ENCODE data around the gene MAP3K20. TPM values are rescaled to one million over a fixed set of nuclear protein-coding genes. Genes with fewer than 3 reads are reported as not detected.
A peak's percentile ranks its signal among the peaks of the same experiment; 100 is the strongest.

Gene MAP3K20
- polyA plus RNA-seq, 1 of the 3 experiments (the other 2 are of a cell fraction), result 8.5 TPM

DNA sequence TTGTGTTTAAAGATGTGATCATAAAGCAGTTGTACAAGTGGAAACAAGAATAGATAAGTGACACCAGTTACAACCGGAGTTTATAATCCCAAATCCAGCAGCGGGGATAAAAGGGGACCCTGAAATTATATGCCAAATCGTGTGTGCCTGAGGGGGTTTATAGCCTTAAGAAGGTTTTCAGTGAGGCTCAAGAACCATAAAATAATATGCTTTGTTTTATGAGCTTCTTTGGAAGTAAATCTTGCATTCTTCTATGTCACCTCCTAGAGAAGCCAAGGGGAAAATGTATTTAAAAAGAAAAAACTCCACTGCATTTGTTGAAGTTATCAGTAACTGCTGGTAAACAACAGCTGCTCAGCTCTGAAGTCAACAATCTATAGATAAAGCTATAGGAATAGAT is 25.8 kb upstream of the MAP3K20 start:
- H3K27me3 ChIP-seq (ENCODE audit: insufficient read depth), result no peaks in the 10 kb centered on the region
- H3K79me2 ChIP-seq (ENCODE audit: insufficient read depth), result no peaks in the 10 kb centered on the region
- H3F3A ChIP-seq (replicated peaks; ENCODE audit: insufficient read depth), result peaks cover 22% of the 10 kb centered on the region
- peak overlapping the region; percentile 55 to 86; a peak in 3 of 4 replicates for H3K27ac ChIP-seq (ENCODE audit: low read depth in 2 of 2, low read length in 1 of 2)
- H3K9ac ChIP-seq, result peak overlapping the region; percentile 8; the same call in 1 of the 2 replicates
- TF ChIP-seq EZH2phosphoT487 (IDR thresholded peaks at IDR 0.05; ENCODE audit: borderline replicate concordance, low read depth) (no peak), ELF1 (IDR thresholded peaks at IDR 0.05) (no peak), POLR2AphosphoS5 (IDR thresholded peaks at IDR 0.05; ENCODE audit: low read depth, low read length) (no peak), TEAD4 (IDR thresholded peaks at IDR 0.05; ENCODE audit: borderline replicate concordance, insufficient read depth) (no peak), MXI1 (IDR thresholded peaks at IDR 0.05; ENCODE audit: low read depth, low read length) (no peak), RFX5 (IDR thresholded peaks at IDR 0.05; ENCODE audit: low read length) (no peak), TCF12 (IDR thresholded peaks at IDR 0.05) (no peak), YY1 (IDR thresholded peaks at IDR 0.05; ENCODE audit: low read depth) (no peak), RCOR1 (IDR thresholded peaks at IDR 0.05; ENCODE audit: low read length) (no peak), TAF1 (IDR thresholded peaks at IDR 0.05; ENCODE audit: borderline replicate concordance, low read depth, low read length) (no peak)
- TF ChIP-seq, protein P1, sequence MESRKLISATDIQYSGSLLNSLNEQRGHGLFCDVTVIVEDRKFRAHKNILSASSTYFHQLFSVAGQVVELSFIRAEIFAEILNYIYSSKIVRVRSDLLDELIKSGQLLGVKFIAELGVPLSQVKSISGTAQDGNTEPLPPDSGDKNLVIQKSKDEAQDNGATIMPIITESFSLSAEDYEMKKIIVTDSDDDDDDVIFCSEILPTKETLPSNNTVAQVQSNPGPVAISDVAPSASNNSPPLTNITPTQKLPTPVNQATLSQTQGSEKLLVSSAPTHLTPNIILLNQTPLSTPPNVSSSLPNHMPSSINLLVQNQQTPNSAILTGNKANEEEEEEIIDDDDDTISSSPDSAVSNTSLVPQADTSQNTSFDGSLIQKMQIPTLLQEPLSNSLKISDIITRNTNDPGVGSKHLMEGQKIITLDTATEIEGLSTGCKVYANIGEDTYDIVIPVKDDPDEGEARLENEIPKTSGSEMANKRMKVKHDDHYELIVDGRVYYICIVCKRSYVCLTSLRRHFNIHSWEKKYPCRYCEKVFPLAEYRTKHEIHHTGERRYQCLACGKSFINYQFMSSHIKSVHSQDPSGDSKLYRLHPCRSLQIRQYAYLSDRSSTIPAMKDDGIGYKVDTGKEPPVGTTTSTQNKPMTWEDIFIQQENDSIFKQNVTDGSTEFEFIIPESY (IDR thresholded peaks at IDR 0.05; ENCODE audit: borderline replicate concordance, low read depth), result no peak
- no peak for DNase-seq
- H4K20me1 ChIP-seq (ENCODE audit: insufficient read depth), result no peaks in the 10 kb centered on the region
- ChIA-PET POLR2A (no interaction called here), CTCF (interaction anchor here (0.9 to 1.0 kb wide), 2 partner anchors 32 to 162 kb away, joined by 3 read pairs; no protein-coding TSS in a partner anchor)
- H3K4me3 ChIP-seq (ENCODE audit: low read depth in 2 of 2, low read length in 1 of 2), result no peak overlapping the region
- peak overlapping the region; percentile 29; the same call in 1 of the 2 replicates for H3K4me2 ChIP-seq
- H2AFZ ChIP-seq (ENCODE audit: low read depth), result no peak overlapping the region
- no peaks in the 10 kb centered on the region for H3K9me3 ChIP-seq
- no peaks in the 10 kb centered on the region for H3K9me2 ChIP-seq
- WGBS (ENCODE audit: low lambda C conversion rate), result 77% methylated on average over 3 of the region's 3 CpGs
- peaks cover 2 to 37% of the 10 kb centered on the region in 2 experiments for H3K4me1 ChIP-seq (ENCODE audit: control insufficient read depth in 1 of 2, insufficient read depth in 2 of 2, low read depth in 1 of 2, low read length in 1 of 2)
- H3K36me3 ChIP-seq (replicated peaks in 1 of 2; ENCODE audit: control insufficient read depth in 1 of 2, insufficient read depth in 2 of 2, low read length in 1 of 2), result no peaks in the 10 kb centered on the region

DNA sequence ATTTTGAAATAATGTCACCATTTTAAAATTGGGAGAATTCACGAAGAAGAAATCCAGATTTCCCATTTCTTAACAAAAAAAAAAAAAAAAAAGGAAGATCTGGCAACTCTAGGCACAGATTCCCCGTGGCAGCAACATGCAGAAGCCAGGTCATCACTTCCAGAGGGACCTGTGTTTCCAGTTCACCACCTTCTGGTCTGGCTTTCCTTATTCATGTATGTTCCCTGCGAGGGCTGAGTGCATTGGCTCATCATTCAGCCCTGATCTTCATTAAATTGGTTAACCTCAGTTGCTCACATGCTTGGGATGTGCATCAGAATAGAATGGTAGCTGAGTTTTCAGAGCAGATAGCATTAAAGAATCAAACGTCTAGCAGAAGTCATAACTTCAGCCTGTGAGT is 25.0 kb upstream of the MAP3K20 start:
- Histone ChIP-seq H3K79me2 (ENCODE audit: insufficient read depth) (no peaks in the 10 kb centered on the region), H3K27me3 (ENCODE audit: insufficient read depth) (no peaks in the 10 kb centered on the region), H3K27ac (ENCODE audit: low read depth in 2 of 2, low read length in 1 of 2) (no peak overlapping the region), H2AFZ (ENCODE audit: low read depth) (no peak overlapping the region), H4K20me1 (ENCODE audit: insufficient read depth) (no peaks in the 10 kb centered on the region), H3K36me3 (replicated peaks in 1 of 2; ENCODE audit: control insufficient read depth in 1 of 2, insufficient read depth in 2 of 2, low read length in 1 of 2) (no peaks in the 10 kb centered on the region), H3K9me2 (no peaks in the 10 kb centered on the region), H3K4me3 (ENCODE audit: low read depth in 2 of 2, low read length in 1 of 2) (no peak overlapping the region), H3K9ac (no peak overlapping the region), H3K4me1 (ENCODE audit: control insufficient read depth in 1 of 2, insufficient read depth in 2 of 2, low read depth in 1 of 2, low read length in 1 of 2) (peaks cover 2 to 37% of the 10 kb centered on the region in 2 experiments), H3K4me2 (no peak overlapping the region), H3K9me3 (no peaks in the 10 kb centered on the region), H3F3A (replicated peaks; ENCODE audit: insufficient read depth) (peaks cover 22% of the 10 kb centered on the region)
- ChIA-PET CTCF (no interaction called here), POLR2A (no interaction called here)
- 88% methylated on average over 4 of the region's 4 CpGs for WGBS (ENCODE audit: low lambda C conversion rate)
- no peak for DNase-seq
- no peak for TF ChIP-seq TCF12 (IDR thresholded peaks at IDR 0.05)
- no peak for TF ChIP-seq TEAD4 (IDR thresholded peaks at IDR 0.05; ENCODE audit: borderline replicate concordance, insufficient read depth)
- TF ChIP-seq NRF1 (IDR thresholded peaks at IDR 0.05; ENCODE audit: low read depth, low read length), result no peak
- TF ChIP-seq, protein P2, sequence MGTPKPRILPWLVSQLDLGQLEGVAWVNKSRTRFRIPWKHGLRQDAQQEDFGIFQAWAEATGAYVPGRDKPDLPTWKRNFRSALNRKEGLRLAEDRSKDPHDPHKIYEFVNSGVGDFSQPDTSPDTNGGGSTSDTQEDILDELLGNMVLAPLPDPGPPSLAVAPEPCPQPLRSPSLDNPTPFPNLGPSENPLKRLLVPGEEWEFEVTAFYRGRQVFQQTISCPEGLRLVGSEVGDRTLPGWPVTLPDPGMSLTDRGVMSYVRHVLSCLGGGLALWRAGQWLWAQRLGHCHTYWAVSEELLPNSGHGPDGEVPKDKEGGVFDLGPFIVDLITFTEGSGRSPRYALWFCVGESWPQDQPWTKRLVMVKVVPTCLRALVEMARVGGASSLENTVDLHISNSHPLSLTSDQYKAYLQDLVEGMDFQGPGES (IDR thresholded peaks at IDR 0.05; ENCODE audit: low read depth, low read length), result no peak
- no peak for TF ChIP-seq CHD2 (IDR thresholded peaks at IDR 0.05; ENCODE audit: low read length, partially characterized antibody)
- no peak for TF ChIP-seq TAF1 (IDR thresholded peaks at IDR 0.05; ENCODE audit: borderline replicate concordance, low read depth, low read length)
- no peak for TF ChIP-seq NFIC (IDR thresholded peaks at IDR 0.05; ENCODE audit: borderline replicate concordance)
- TF ChIP-seq, protein P3, sequence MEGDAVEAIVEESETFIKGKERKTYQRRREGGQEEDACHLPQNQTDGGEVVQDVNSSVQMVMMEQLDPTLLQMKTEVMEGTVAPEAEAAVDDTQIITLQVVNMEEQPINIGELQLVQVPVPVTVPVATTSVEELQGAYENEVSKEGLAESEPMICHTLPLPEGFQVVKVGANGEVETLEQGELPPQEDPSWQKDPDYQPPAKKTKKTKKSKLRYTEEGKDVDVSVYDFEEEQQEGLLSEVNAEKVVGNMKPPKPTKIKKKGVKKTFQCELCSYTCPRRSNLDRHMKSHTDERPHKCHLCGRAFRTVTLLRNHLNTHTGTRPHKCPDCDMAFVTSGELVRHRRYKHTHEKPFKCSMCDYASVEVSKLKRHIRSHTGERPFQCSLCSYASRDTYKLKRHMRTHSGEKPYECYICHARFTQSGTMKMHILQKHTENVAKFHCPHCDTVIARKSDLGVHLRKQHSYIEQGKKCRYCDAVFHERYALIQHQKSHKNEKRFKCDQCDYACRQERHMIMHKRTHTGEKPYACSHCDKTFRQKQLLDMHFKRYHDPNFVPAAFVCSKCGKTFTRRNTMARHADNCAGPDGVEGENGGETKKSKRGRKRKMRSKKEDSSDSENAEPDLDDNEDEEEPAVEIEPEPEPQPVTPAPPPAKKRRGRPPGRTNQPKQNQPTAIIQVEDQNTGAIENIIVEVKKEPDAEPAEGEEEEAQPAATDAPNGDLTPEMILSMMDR (IDR thresholded peaks at IDR 0.05), result no peak
- no peak for TF ChIP-seq ELF1 (IDR thresholded peaks at IDR 0.05)
- no peak for TF ChIP-seq EP300 (IDR thresholded peaks at IDR 0.05; ENCODE audit: borderline replicate concordance in 1 of 2, low read depth in 1 of 2, low read length in 1 of 2)
- TF ChIP-seq SMC3 (IDR thresholded peaks at IDR 0.05; ENCODE audit: low read depth, low read length), result no peak
- no peak for TF ChIP-seq RFX5 (IDR thresholded peaks at IDR 0.05; ENCODE audit: low read length)
- no peak for TF ChIP-seq YY1 (IDR thresholded peaks at IDR 0.05; ENCODE audit: low read depth)
- no peak for TF ChIP-seq EZH2phosphoT487 (IDR thresholded peaks at IDR 0.05; ENCODE audit: borderline replicate concordance, low read depth)
- TF ChIP-seq FOXJ3 (CRISPR knock-in tag; IDR thresholded peaks at IDR 0.05), result no peak
- TF ChIP-seq SIN3A (IDR thresholded peaks at IDR 0.05; ENCODE audit: borderline replicate concordance, low read depth, low read length), result no peak
- no peak for TF ChIP-seq RAD21 (IDR thresholded peaks at IDR 0.05; ENCODE audit: low read length)
- TF ChIP-seq, protein P4, sequence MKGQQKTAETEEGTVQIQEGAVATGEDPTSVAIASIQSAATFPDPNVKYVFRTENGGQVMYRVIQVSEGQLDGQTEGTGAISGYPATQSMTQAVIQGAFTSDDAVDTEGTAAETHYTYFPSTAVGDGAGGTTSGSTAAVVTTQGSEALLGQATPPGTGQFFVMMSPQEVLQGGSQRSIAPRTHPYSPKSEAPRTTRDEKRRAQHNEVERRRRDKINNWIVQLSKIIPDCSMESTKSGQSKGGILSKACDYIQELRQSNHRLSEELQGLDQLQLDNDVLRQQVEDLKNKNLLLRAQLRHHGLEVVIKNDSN (IDR thresholded peaks at IDR 0.05; ENCODE audit: borderline replicate concordance, low read depth), result no peak
- no peak for TF ChIP-seq GATA2 (CRISPR knock-in tag; IDR thresholded peaks at IDR 0.05)

Measured in SK-N-SH (cell line).